Fibroblast of lung (primary cell): ENCODE results near the gene DDX25. TPM values are rescaled to one million over a fixed set of nuclear protein-coding genes. Genes with fewer than 3 reads are reported as not detected.
A peak's percentile ranks its signal among the peaks of the same experiment; 100 is the strongest.

Experiments
- DNase-seq, 2 donors: peaks; one replicate each; pipeline versions ENCODE4 v3.0.0 to v3.0.0-alpha.2; 2010; ENCODE audit warnings: low read depth in 2 of 2
- H2AFZ ChIP-seq: 2 replicates; pipeline ENCODE4 v1.5.1; 2012; ENCODE audit warnings: low read length, control low read depth, inconsistent platforms
- H3K27ac ChIP-seq: 2 replicates; pipeline ENCODE4 v1.5.1; 2011; ENCODE audit warnings: low read length, control low read depth; ENCODE audit not compliant: insufficient read depth
- H3K27me3 ChIP-seq: 2 replicates; pipeline ENCODE4 v1.5.1; 2011; ENCODE audit warnings: mild to moderate bottlenecking, low read length; ENCODE audit not compliant: control insufficient read depth, insufficient read depth
- H3K36me3 ChIP-seq: 2 replicates; pipeline ENCODE4 v1.5.1; 2011; ENCODE audit warnings: low read length; ENCODE audit not compliant: control insufficient read depth, insufficient read depth
- H3K4me1 ChIP-seq: 2 replicates; pipeline ENCODE4 v1.5.1; 2011; ENCODE audit warnings: low read length; ENCODE audit not compliant: control insufficient read depth, insufficient read depth; ENCODE audit errors: extremely low read depth
- H3K4me2 ChIP-seq: 2 replicates; pipeline ENCODE4 v1.5.1; 2011; ENCODE audit warnings: low read length, control low read depth; ENCODE audit not compliant: insufficient read depth; ENCODE audit errors: extremely low read depth
- H3K4me3 ChIP-seq, 4 experiments: fragments of 200-600 bp in 1 of 4; sonication (generic) in 1 of 4; replicated peaks in 1 of 4; 2 replicates each; pipeline ENCODE4 v1.5.1; 2011 to 2016; ENCODE audit warnings: low read length in 4 of 4, low read depth in 3 of 4, mild to moderate bottlenecking in 3 of 4, control low read depth in 2 of 4, inconsistent platforms in 1 of 4, mixed read lengths in 1 of 4; ENCODE audit not compliant: insufficient read depth in 1 of 4; ENCODE audit errors: control extremely low read depth in 1 of 4
- H3K79me2 ChIP-seq: 2 replicates; pipeline ENCODE4 v1.5.1; 2012; ENCODE audit warnings: mild to moderate bottlenecking, low read length, inconsistent platforms; ENCODE audit not compliant: control insufficient read depth, insufficient read depth
- H3K9ac ChIP-seq: 2 replicates; pipeline ENCODE4 v1.5.1; 2011; ENCODE audit warnings: mild to moderate bottlenecking, low read length, control low read depth; ENCODE audit not compliant: insufficient read depth
- H3K9me3 ChIP-seq: 2 replicates; pipeline ENCODE4 v1.5.1; 2012; ENCODE audit warnings: low read depth, low read length; ENCODE audit not compliant: control insufficient read depth, insufficient read depth
- H4K20me1 ChIP-seq: 2 replicates; pipeline ENCODE4 v1.5.1; 2011; ENCODE audit warnings: low read length; ENCODE audit not compliant: control insufficient read depth, insufficient read depth; ENCODE audit errors: extremely low read depth
- CTCF ChIP-seq, 2 donors: IDR thresholded peaks in 1 of 2; conservative IDR thresholded peaks in 1 of 2; 1 replicate in 1 of 2; 2 replicates in 1 of 2; pipeline ENCODE4 v1.5.1; 2011 to 2012; ENCODE audit warnings: low read length in 2 of 2, control low read depth in 1 of 2, inconsistent platforms in 1 of 2, low read depth in 1 of 2, mild to moderate bottlenecking in 1 of 2
- EZH2 ChIP-seq: IDR thresholded peaks from 2 replicates; pipeline ENCODE4 v1.5.1; 2012; ENCODE audit warnings: low read length, control low read depth, mild to moderate bottlenecking; ENCODE audit errors: missing control alignments
- polyA plus RNA-seq, 2 donors: library from polyadenylated mRNA; depleted of rRNA in 1 of 2; stranded (reverse) in 1 of 2; unstranded in 1 of 2; fragments of >200 nt; gene quantifications; 2 replicates each; pipeline ENCODE4 v1.2.1, GENCODE V29; 2011 to 2012; ENCODE audit warnings: missing spikeins in 1 of 2
- total RNA-seq: library from RNA; depleted of rRNA; stranded (reverse); fragments of >200 nt; gene quantifications from 2 replicates; pipeline ENCODE4 v1.2.1, GENCODE V29; 2014

The DDX25 gene
- total and polyA plus RNA-seq, 2 donors (not counting 1 experiment from before 2014, with no cell fraction given): not detected

GRCh38 chr11:125922156-125922555 lies 17.8 kb downstream of the DDX25 start:
- H3K27me3 ChIP-seq: peaks cover 5% of the 10 kb centered on the region
- H2AFZ ChIP-seq: no peak overlapping the region
- H3K4me2 ChIP-seq: no peak overlapping the region
- H3K9ac ChIP-seq: no peak overlapping the region
- no peak overlapping the region for H3K4me3 ChIP-seq
- no peak for TF ChIP-seq CTCF (conservative IDR thresholded peaks at IDR 0.05 in 1 of 2, IDR thresholded peaks at IDR 0.05 in 1 of 2; ENCODE audit: low read depth in 1 of 2, low read length in 2 of 2)
- TF ChIP-seq EZH2: no peak
- no peak overlapping the region for H3K27ac ChIP-seq
- H3K9me3 ChIP-seq: no peaks in the 10 kb centered on the region
- H3K79me2 ChIP-seq: no peaks in the 10 kb centered on the region
- DNase-seq: no peak
- H3K4me1 ChIP-seq: no peaks in the 10 kb centered on the region
- no peaks in the 10 kb centered on the region for H4K20me1 ChIP-seq
- H3K36me3 ChIP-seq: no peaks in the 10 kb centered on the region

- no peaks in the 10 kb centered on the region for H4K20me1 ChIP-seq
- no peak overlapping the region for H3K9ac ChIP-seq
- TF ChIP-seq EZH2 (no peak), CTCF (conservative IDR thresholded peaks at IDR 0.05 in 1 of 2, IDR thresholded peaks at IDR 0.05 in 1 of 2; ENCODE audit: low read depth in 1 of 2, low read length in 2 of 2) (peak; percentile 91 to 96)
Observed at GRCh38 chr11:125923012-125923579, 18.8 kb downstream of the DDX25 start.

GRCh38 chr11:125923633-125924032 lies 19.3 kb downstream of the DDX25 start:
- Histone ChIP-seq H3K36me3 (no peaks in the 10 kb centered on the region), H3K9me3 (no peaks in the 10 kb centered on the region), H3K4me2 (no peak overlapping the region), H3K4me1 (no peaks in the 10 kb centered on the region), H4K20me1 (no peaks in the 10 kb centered on the region), H3K9ac (no peak overlapping the region), H3K79me2 (no peaks in the 10 kb centered on the region), H3K27ac (no peak overlapping the region), H3K4me3 (no peak overlapping the region), H2AFZ (no peak overlapping the region), H3K27me3 (peaks cover 3% of the 10 kb centered on the region)
- DNase-seq: no peak
- TF ChIP-seq CTCF (conservative IDR thresholded peaks at IDR 0.05 in 1 of 2, IDR thresholded peaks at IDR 0.05 in 1 of 2; ENCODE audit: low read depth in 1 of 2, low read length in 2 of 2) (no peak), EZH2 (no peak)

More at GRCh38 chr11:125923012-125923579, 18.8 kb downstream of the DDX25 start:
- DNase-seq: peak; percentile 54 to 79
- H3K4me2 ChIP-seq: no peak overlapping the region
- no peak overlapping the region for H2AFZ ChIP-seq
- no peaks in the 10 kb centered on the region for H3K36me3 ChIP-seq
- no peaks in the 10 kb centered on the region for H3K79me2 ChIP-seq
- H3K9me3 ChIP-seq: no peaks in the 10 kb centered on the region
- H3K4me1 ChIP-seq: no peaks in the 10 kb centered on the region
- peaks cover 3% of the 10 kb centered on the region for H3K27me3 ChIP-seq
- H3K4me3 ChIP-seq: no peak overlapping the region
- H3K27ac ChIP-seq: no peak overlapping the region
